Measurements from ENCODE around the gene TOP1.

TOP1 gene

GRCh38 chr20:41140226-41141133 is 111.9 kb downstream of the TOP1 start:
- H3K4me1 Mint-ChIP-seq = peaks cover 71% of the 10 kb centered on the region
- peak; percentile 21 for DNase-seq
- CTCF ChIA-PET = interaction anchor here (1.2 to 12.7 kb wide), 3 partner anchors 17 to 91 kb away, joined by 4 to 240 read pairs (median 17); no protein-coding TSS in a partner anchor
- H3K27ac Mint-ChIP-seq = peak overlapping the region; percentile 92
- H3K9me3 Mint-ChIP-seq = no peaks in the 10 kb centered on the region
- H3K27me3 Mint-ChIP-seq = no peaks in the 10 kb centered on the region
- H3K36me3 Mint-ChIP-seq = peaks cover 57% of the 10 kb centered on the region
- H3K4me3 Mint-ChIP-seq = peak overlapping the region; percentile 84

GRCh38 chr20:41141153-41141815 is 112.7 kb downstream of the TOP1 start:
- CTCF ChIA-PET = interaction anchor here (0.9 to 12.7 kb wide), 5 partner anchors 16 to 150 kb away, joined by 3 to 240 read pairs (median 4); no protein-coding TSS in a partner anchor
- no peaks in the 10 kb centered on the region for H3K9me3 Mint-ChIP-seq
- H3K27ac Mint-ChIP-seq = peak overlapping the region; percentile 92
- H3K27me3 Mint-ChIP-seq = no peaks in the 10 kb centered on the region
- H3K4me3 Mint-ChIP-seq = peak overlapping the region; percentile 84
- peaks cover 64% of the 10 kb centered on the region for H3K36me3 Mint-ChIP-seq
- H3K4me1 Mint-ChIP-seq = peaks cover 71% of the 10 kb centered on the region
- DNase-seq = peak; percentile 30

- no peak for DNase-seq
- CTCF ChIA-PET = interaction anchor here (0.9 to 12.7 kb wide), 5 partner anchors 15 to 151 kb away, joined by 3 to 240 read pairs (median 4); no protein-coding TSS in a partner anchor
- Mint-ChIP-seq H3K27ac (peak overlapping the region; percentile 92), H3K9me3 (no peaks in the 10 kb centered on the region), H3K4me3 (peak overlapping the region; percentile 84), H3K4me1 (peaks cover 76% of the 10 kb centered on the region), H3K27me3 (no peaks in the 10 kb centered on the region), H3K36me3 (peaks cover 74% of the 10 kb centered on the region)
Observed at GRCh38 chr20:41142245-41142644, 113.6 kb downstream of the TOP1 start.

- no peaks in the 10 kb centered on the region for H3K9me3 Mint-ChIP-seq
- H3K36me3 Mint-ChIP-seq = peaks cover 76% of the 10 kb centered on the region
- CTCF ChIA-PET = interaction anchor here (0.6 to 12.7 kb wide), 5 partner anchors 8 to 31 kb away, joined by 3 to 240 read pairs (median 12); no protein-coding TSS in a partner anchor
- H3K4me1 Mint-ChIP-seq = peaks cover 83% of the 10 kb centered on the region
- H3K4me3 Mint-ChIP-seq = peak overlapping the region; percentile 84
- DNase-seq = peak; percentile 72
- H3K27ac Mint-ChIP-seq = peak overlapping the region; percentile 92
- no peaks in the 10 kb centered on the region for H3K27me3 Mint-ChIP-seq
Observed at GRCh38 chr20:41142919-41143318, 114.3 kb downstream of the TOP1 start.

GRCh38 chr20:41143354-41143753 is 114.7 kb downstream of the TOP1 start:
- Mint-ChIP-seq H3K27me3 (no peaks in the 10 kb centered on the region), H3K4me1 (peaks cover 87% of the 10 kb centered on the region), H3K36me3 (peaks cover 79% of the 10 kb centered on the region), H3K4me3 (peak overlapping the region; percentile 84), H3K27ac (peak overlapping the region; percentile 92), H3K9me3 (no peaks in the 10 kb centered on the region)
- DNase-seq = no peak
- CTCF ChIA-PET = interaction anchor here (0.6 to 12.7 kb wide), 5 partner anchors 9 to 31 kb away, joined by 3 to 240 read pairs (median 12); no protein-coding TSS in a partner anchor

GRCh38 chr20:41145317-41145716 is 116.7 kb downstream of the TOP1 start:
- Mint-ChIP-seq H3K27me3 (no peaks in the 10 kb centered on the region), H3K4me1 (peaks cover 100% of the 10 kb centered on the region), H3K9me3 (no peaks in the 10 kb centered on the region), H3K36me3 (peaks cover 71% of the 10 kb centered on the region), H3K4me3 (no peak overlapping the region), H3K27ac (peak overlapping the region; percentile 68)
- CTCF ChIA-PET = interaction anchor here (0.9 to 1.6 kb wide), 2 partner anchors 11 kb away, joined by 3 to 10 read pairs; no protein-coding TSS in a partner anchor
- DNase-seq = no peak

GRCh38 chr20:41145821-41146620 is 117.4 kb downstream of the TOP1 start:
- H3K4me3 Mint-ChIP-seq = peak overlapping the region; percentile 49
- H3K27ac Mint-ChIP-seq = peak overlapping the region; percentile 68
- no peak for DNase-seq
- H3K27me3 Mint-ChIP-seq = no peaks in the 10 kb centered on the region
- no peaks in the 10 kb centered on the region for H3K9me3 Mint-ChIP-seq
- CTCF ChIA-PET = interaction anchor here (0.9 to 1.6 kb wide), 2 partner anchors 10 to 11 kb away, joined by 3 to 10 read pairs; no protein-coding TSS in a partner anchor
- H3K36me3 Mint-ChIP-seq = peaks cover 68% of the 10 kb centered on the region
- peaks cover 100% of the 10 kb centered on the region for H3K4me1 Mint-ChIP-seq

- Mint-ChIP-seq H3K27me3 (no peaks in the 10 kb centered on the region), H3K4me1 (peaks cover 100% of the 10 kb centered on the region), H3K9me3 (no peaks in the 10 kb centered on the region), H3K4me3 (no peak overlapping the region), H3K36me3 (peaks cover 73% of the 10 kb centered on the region), H3K27ac (peak overlapping the region; percentile 76)
- CTCF ChIA-PET = interaction anchor here (1.2 kb wide), 1 partner anchor 9 kb away, joined by 10 read pairs; no protein-coding TSS in a partner anchor
- no peak for DNase-seq
Observed at GRCh38 chr20:41147767-41148191, 119.2 kb downstream of the TOP1 start.

GRCh38 chr20:41148942-41149341 is 120.3 kb downstream of the TOP1 start:
- no peak for DNase-seq
- Mint-ChIP-seq H3K9me3 (no peaks in the 10 kb centered on the region), H3K27me3 (no peaks in the 10 kb centered on the region), H3K4me1 (peaks cover 98% of the 10 kb centered on the region), H3K27ac (peak overlapping the region; percentile 85), H3K36me3 (peaks cover 74% of the 10 kb centered on the region), H3K4me3 (no peak overlapping the region)
- CTCF ChIA-PET = interaction anchor here (0.9 to 17.4 kb wide), 3 partner anchors 10 to 21 kb away, joined by 3 to 240 read pairs (median 4); partner anchors contain the start of gene PLCG1

GRCh38 chr20:41150664-41151063 is 122.0 kb downstream of the TOP1 start:
- Mint-ChIP-seq H3K4me3 (peak overlapping the region; percentile 37), H3K9me3 (no peaks in the 10 kb centered on the region), H3K27me3 (no peaks in the 10 kb centered on the region), H3K36me3 (peaks cover 74% of the 10 kb centered on the region), H3K27ac (peak overlapping the region; percentile 87), H3K4me1 (peaks cover 98% of the 10 kb centered on the region)
- CTCF ChIA-PET = interaction anchor here (1.9 to 17.4 kb wide), 2 partner anchors 12 to 22 kb away, joined by 7 to 240 read pairs; partner anchors contain the start of gene PLCG1
- DNase-seq = peak; percentile 51

GRCh38 chr20:41151134-41151869 is 122.7 kb downstream of the TOP1 start:
- Mint-ChIP-seq H3K36me3 (peaks cover 71% of the 10 kb centered on the region), H3K27me3 (no peaks in the 10 kb centered on the region), H3K4me1 (peaks cover 98% of the 10 kb centered on the region), H3K4me3 (peak overlapping the region; percentile 37), H3K9me3 (no peaks in the 10 kb centered on the region), H3K27ac (peak overlapping the region; percentile 87)
- DNase-seq = no peak
- CTCF ChIA-PET = interaction anchor here (0.6 to 17.4 kb wide), 3 partner anchors 13 to 81 kb away, joined by 3 to 240 read pairs (median 7); partner anchors contain the start of gene PLCG1

- no peaks in the 10 kb centered on the region for H3K27me3 Mint-ChIP-seq
- DNase-seq = no peak
- no peaks in the 10 kb centered on the region for H3K9me3 Mint-ChIP-seq
- CTCF ChIA-PET = interaction anchor here (0.6 to 17.4 kb wide), 2 partner anchors 14 to 80 kb away, joined by 3 to 240 read pairs; partner anchors contain the start of gene PLCG1
- peak overlapping the region; percentile 87 for H3K27ac Mint-ChIP-seq
- H3K36me3 Mint-ChIP-seq = peaks cover 66% of the 10 kb centered on the region
- H3K4me3 Mint-ChIP-seq = peak overlapping the region; percentile 2
- H3K4me1 Mint-ChIP-seq = peaks cover 98% of the 10 kb centered on the region
Observed at GRCh38 chr20:41152108-41152757, 123.6 kb downstream of the TOP1 start.
